K562 (cell line): Measurements from ENCODE around the gene HAUS2. TPM values are rescaled to one million over a fixed set of nuclear protein-coding genes. Genes with fewer than 3 reads are reported as not detected.

ENCODE experiments used
- BCL6 ChIP-seq: fragments of 250-450 bp; sonication (Bioruptor Pico); IDR thresholded peaks from 2 replicates; pipeline ENCODE4 v1.4.0; 2020
- CTBP1 ChIP-seq: fragments of 450-650 bp; IDR thresholded peaks from 2 replicates; pipeline ENCODE4 v1.6.1; 2016; ENCODE audit warnings: borderline replicate concordance
- E2F8 ChIP-seq: fragments of 450-650 bp; IDR thresholded peaks from 2 replicates; pipeline ENCODE4 v1.7.1; 2018; ENCODE audit warnings: mild to moderate bottlenecking, low read depth; ENCODE audit not compliant: partially characterized antibody
- RBM17 ChIP-seq: fragments of 200-400 bp; formaldehyde crosslinking; IDR thresholded peaks from 2 replicates; pipeline ENCODE4 v1.6.1; 2017; ENCODE audit warnings: low read depth, mild to moderate bottlenecking, low read length, borderline replicate concordance
- STAT5A ChIP-seq: IDR thresholded peaks from 2 replicates; pipeline ENCODE4 v1.6.1; 2012; ENCODE audit warnings: low read length, inconsistent platforms, borderline replicate concordance
- ZC3H11A ChIP-seq: IDR thresholded peaks from 2 replicates; pipeline ENCODE4 v1.6.1; 2012; ENCODE audit warnings: low read depth, low read length, improper control_type of control experiment
- ZC3H8 ChIP-seq: fragments of 450-650 bp; IDR thresholded peaks from 2 replicates; pipeline ENCODE4 v1.6.1; 2017
- ZNF175 ChIP-seq: fragments of 200-800 bp; sonication (Bioruptor generic); IDR thresholded peaks from 2 replicates; pipeline ENCODE4 v1.6.1; 2016; ENCODE audit warnings: low read depth, mild to moderate bottlenecking, missing genetic modification characterization, missing compliant biosample characterization
- ZNF609 ChIP-seq: sonication (generic); formaldehyde crosslinking; IDR thresholded peaks from 2 replicates; pipeline ENCODE4 v1.8.1; 2023; ENCODE audit warnings: missing genetic modification reagents, mild to moderate bottlenecking, borderline replicate concordance
- polyA plus RNA-seq, 8 experiments: library from polyadenylated mRNA; depleted of rRNA in 4 of 8; stranded (reverse) in 5 of 8; unstranded in 3 of 8; fragments of >200 nt; fragmentation: Nextera tagmentation in 2 of 8; fragmentation: Illumina TruSeq in 1 of 8; extraction: Ambion mirVana in 2 of 8; extraction: Trizol in 1 of 8; gene quantifications; 2 replicates each; pipeline versions ENCODE4 v1.2.1 to v1.2.3, GENCODE V29; 2011 to 2014; ENCODE audit warnings: inconsistent platforms in 1 of 8, missing spikeins in 1 of 8
- total RNA-seq, 7 experiments: library from RNA; depleted of rRNA in 6 of 7; stranded (reverse); fragments of >200 nt in 6 of 7; fragmentation: Illumina TruSeq in 2 of 7; extraction: Trizol in 2 of 7; gene quantifications; 2 replicates each; pipeline versions ENCODE4 v1.2.1 to v1.2.3, GENCODE V29; 2011 to 2021; ENCODE audit warnings: low replicate concordance in 1 of 7
- TF ChIP-seq, protein P1 (sequence below): sonication (generic); formaldehyde crosslinking; IDR thresholded peaks from 2 replicates; pipeline ENCODE4 v1.8.1; 2023; ENCODE audit warnings: mild to moderate bottlenecking, missing genetic modification reagents
- TF ChIP-seq, protein P2 (sequence below): fragments of 250-450 bp; sonication (Bioruptor Pico); IDR thresholded peaks from 2 replicates; pipeline ENCODE4 v1.9.0; 2021; ENCODE audit warnings: mild to moderate bottlenecking, inconsistent platforms

HAUS2 gene
- total and polyA plus RNA-seq, 9 of the 15 experiments (the other 6 are each of a cell fraction or from before 2014, with no cell fraction given), result 30.6 to 64.9 (median 54.1) TPM

DNA sequence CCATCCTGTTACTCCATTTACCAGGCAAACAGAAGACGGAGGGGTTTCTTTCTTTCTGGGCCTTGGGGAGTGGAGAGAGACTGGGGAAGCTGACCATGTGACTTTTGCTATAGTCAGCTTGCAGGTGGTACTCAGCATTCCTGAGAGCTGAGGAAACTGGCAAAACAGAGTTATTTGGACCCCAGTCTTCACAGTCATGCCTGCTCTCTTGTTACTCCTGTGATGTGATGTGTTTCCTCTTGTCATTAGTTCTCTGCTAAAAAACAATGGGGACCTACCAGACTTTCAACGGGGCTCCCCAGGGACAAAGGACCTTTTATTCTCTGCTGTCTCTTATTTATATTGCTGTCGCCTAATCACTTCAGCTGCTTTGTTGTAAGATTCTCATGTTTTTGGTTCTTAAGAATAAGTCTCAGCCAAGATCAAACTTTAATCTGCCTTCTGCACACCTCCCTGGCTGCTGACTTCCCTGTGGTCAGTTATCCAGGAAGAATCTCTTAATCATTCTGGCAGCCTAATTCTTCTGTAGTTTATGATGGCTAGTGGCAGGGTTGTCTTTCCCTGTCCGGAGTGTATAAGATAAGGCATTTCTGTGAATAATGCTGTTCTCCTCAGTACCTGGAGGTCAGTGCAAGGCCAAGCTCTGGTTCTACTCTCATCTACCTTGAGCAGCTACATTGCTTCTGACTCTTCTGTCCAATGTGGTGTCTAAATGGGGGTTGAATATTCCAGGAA, 35.6 kb downstream of the HAUS2 start (continued):
- TF ChIP-seq E2F8, result no peak
- no peak for TF ChIP-seq ZNF175
- TF ChIP-seq, protein P1, sequence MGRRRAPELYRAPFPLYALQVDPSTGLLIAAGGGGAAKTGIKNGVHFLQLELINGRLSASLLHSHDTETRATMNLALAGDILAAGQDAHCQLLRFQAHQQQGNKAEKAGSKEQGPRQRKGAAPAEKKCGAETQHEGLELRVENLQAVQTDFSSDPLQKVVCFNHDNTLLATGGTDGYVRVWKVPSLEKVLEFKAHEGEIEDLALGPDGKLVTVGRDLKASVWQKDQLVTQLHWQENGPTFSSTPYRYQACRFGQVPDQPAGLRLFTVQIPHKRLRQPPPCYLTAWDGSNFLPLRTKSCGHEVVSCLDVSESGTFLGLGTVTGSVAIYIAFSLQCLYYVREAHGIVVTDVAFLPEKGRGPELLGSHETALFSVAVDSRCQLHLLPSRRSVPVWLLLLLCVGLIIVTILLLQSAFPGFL (CRISPR knock-in tag), result no peak
- TF ChIP-seq, protein P2, sequence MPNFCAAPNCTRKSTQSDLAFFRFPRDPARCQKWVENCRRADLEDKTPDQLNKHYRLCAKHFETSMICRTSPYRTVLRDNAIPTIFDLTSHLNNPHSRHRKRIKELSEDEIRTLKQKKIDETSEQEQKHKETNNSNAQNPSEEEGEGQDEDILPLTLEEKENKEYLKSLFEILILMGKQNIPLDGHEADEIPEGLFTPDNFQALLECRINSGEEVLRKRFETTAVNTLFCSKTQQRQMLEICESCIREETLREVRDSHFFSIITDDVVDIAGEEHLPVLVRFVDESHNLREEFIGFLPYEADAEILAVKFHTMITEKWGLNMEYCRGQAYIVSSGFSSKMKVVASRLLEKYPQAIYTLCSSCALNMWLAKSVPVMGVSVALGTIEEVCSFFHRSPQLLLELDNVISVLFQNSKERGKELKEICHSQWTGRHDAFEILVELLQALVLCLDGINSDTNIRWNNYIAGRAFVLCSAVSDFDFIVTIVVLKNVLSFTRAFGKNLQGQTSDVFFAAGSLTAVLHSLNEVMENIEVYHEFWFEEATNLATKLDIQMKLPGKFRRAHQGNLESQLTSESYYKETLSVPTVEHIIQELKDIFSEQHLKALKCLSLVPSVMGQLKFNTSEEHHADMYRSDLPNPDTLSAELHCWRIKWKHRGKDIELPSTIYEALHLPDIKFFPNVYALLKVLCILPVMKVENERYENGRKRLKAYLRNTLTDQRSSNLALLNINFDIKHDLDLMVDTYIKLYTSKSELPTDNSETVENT, result no peak
- TF ChIP-seq ZNF609 (CRISPR knock-in tag), result no peak
- TF ChIP-seq BCL6 (CRISPR knock-in tag), result no peak
- no peak for TF ChIP-seq RBM17
- TF ChIP-seq CTBP1, result peak; percentile 97
- peak; percentile 91 for TF ChIP-seq STAT5A
- no peak for TF ChIP-seq ZC3H8
- TF ChIP-seq ZC3H11A, result no peak
